Neural crest cell (in vitro differentiated cells): ENCODE results near the gene ZDHHC18. TPM values are rescaled to one million over a fixed set of nuclear protein-coding genes. Genes with fewer than 3 reads are reported as not detected.

Experiments used
- DNase-seq: peaks from one replicate; pipeline ENCODE4 v3.0.0; 2021; ENCODE audit warnings: low read depth, mixed read lengths, low spot score
- H3K27ac Mint-ChIP-seq: one replicate; pipeline ENCODE4 v1.8.0; 2021; ENCODE audit warnings: mild to moderate bottlenecking, mixed read lengths; ENCODE audit not compliant: unreplicated experiment
- H3K27me3 Mint-ChIP-seq: 2 replicates; pipeline ENCODE4 v1.8.0; 2021; ENCODE audit warnings: low read depth, mild to moderate bottlenecking, mixed read lengths
- H3K36me3 Mint-ChIP-seq: 2 replicates; pipeline ENCODE4 v1.8.0; 2021; ENCODE audit warnings: low read depth, mild to moderate bottlenecking, mixed read lengths
- H3K4me1 Mint-ChIP-seq: 2 replicates; pipeline ENCODE4 v1.8.0; 2021; ENCODE audit warnings: mixed read lengths
- H3K4me3 Mint-ChIP-seq: one replicate; pipeline ENCODE4 v1.8.0; 2021; ENCODE audit warnings: mild to moderate bottlenecking, mixed read lengths
- H3K9me3 Mint-ChIP-seq: 2 replicates; pipeline ENCODE4 v1.8.0; 2021; ENCODE audit warnings: mixed read lengths
- CTCF ChIP-seq: fragments of 200-600 bp; sonication (generic); conservative IDR thresholded peaks from 2 replicates; pipeline ENCODE4 v1.5.0; 2021; ENCODE audit warnings: antibody characterized with exemption, mild to moderate bottlenecking
- total RNA-seq: library from RNA; stranded (reverse); gene quantifications from 2 replicates; pipeline ENCODE4 v1.2.1, GENCODE V29; 2021

Gene ZDHHC18
- total RNA-seq, 1 donor from 2014 or later = 44.3 TPM

- H3K4me1 Mint-ChIP-seq = peaks cover 30% of the 10 kb centered on the region
- H3K27ac Mint-ChIP-seq = peak overlapping the region; percentile 97
Measured at GRCh38 chr1:26827106-26827604, 667 bp downstream of the ZDHHC18 start.

GRCh38 chr1:26827663-26828062 lies 1.2 kb downstream of the ZDHHC18 start:
- H3K36me3 Mint-ChIP-seq = no peaks in the 10 kb centered on the region
- DNase-seq = no peak
- H3K27me3 Mint-ChIP-seq = no peaks in the 10 kb centered on the region
- H3K27ac Mint-ChIP-seq = peak overlapping the region; percentile 97
- H3K9me3 Mint-ChIP-seq = no peaks in the 10 kb centered on the region
- peaks cover 30% of the 10 kb centered on the region for H3K4me1 Mint-ChIP-seq
- no peak for TF ChIP-seq CTCF
- H3K4me3 Mint-ChIP-seq = peak overlapping the region; percentile 94

More at GRCh38 chr1:26827106-26827604, 667 bp downstream of the ZDHHC18 start:
- no peak for TF ChIP-seq CTCF
- H3K27me3 Mint-ChIP-seq = no peaks in the 10 kb centered on the region
- no peak for DNase-seq
- no peaks in the 10 kb centered on the region for H3K9me3 Mint-ChIP-seq
- no peaks in the 10 kb centered on the region for H3K36me3 Mint-ChIP-seq
- H3K4me3 Mint-ChIP-seq = peak overlapping the region; percentile 94

- H3K27me3 Mint-ChIP-seq = no peaks in the 10 kb centered on the region
- no peaks in the 10 kb centered on the region for H3K9me3 Mint-ChIP-seq
- no peak overlapping the region for H3K27ac Mint-ChIP-seq
- no peak for DNase-seq
- peaks cover 30% of the 10 kb centered on the region for H3K4me1 Mint-ChIP-seq
- no peak for TF ChIP-seq CTCF
- no peaks in the 10 kb centered on the region for H3K36me3 Mint-ChIP-seq
- H3K4me3 Mint-ChIP-seq = peak overlapping the region; percentile 94
Measured at GRCh38 chr1:26828411-26828991, 2.0 kb downstream of the ZDHHC18 start.

- Mint-ChIP-seq H3K9me3 (no peaks in the 10 kb centered on the region), H3K27ac (no peak overlapping the region), H3K4me1 (peaks cover 30% of the 10 kb centered on the region), H3K27me3 (no peaks in the 10 kb centered on the region), H3K36me3 (peaks cover under 1% of the 10 kb centered on the region), H3K4me3 (peak overlapping the region; percentile 94)
- no peak for TF ChIP-seq CTCF
- no peak for DNase-seq
Measured at GRCh38 chr1:26829184-26829911, 2.9 kb downstream of the ZDHHC18 start.

- Mint-ChIP-seq H3K4me1 (peaks cover 28% of the 10 kb centered on the region), H3K4me3 (no peak overlapping the region), H3K27me3 (no peaks in the 10 kb centered on the region), H3K9me3 (no peaks in the 10 kb centered on the region), H3K36me3 (peaks cover 11% of the 10 kb centered on the region), H3K27ac (no peak overlapping the region)
- no peak for DNase-seq
- TF ChIP-seq CTCF = no peak
Measured at GRCh38 chr1:26831059-26831458, 4.6 kb downstream of the ZDHHC18 start.
